ENCODE results near the gene FOCAD. TPM values are rescaled to one million over a fixed set of nuclear protein-coding genes. Genes with fewer than 3 reads are reported as not detected.
A peak's percentile ranks its signal among the peaks of the same experiment; 100 is the strongest.

FOCAD gene
- total RNA-seq, 1 experiment from 2014 or later: 43.3 TPM

GRCh38 chr9:20697021-20697719, 13.1 kb downstream of the FOCAD start:
- H3K14ac ChIP-seq (ENCODE audit: insufficient read depth, low read length): no peak overlapping the region
- H3K79me2 ChIP-seq (ENCODE audit: insufficient read depth, low read length): 0 out of 2 replicates have a peak, but pooled peaks cover 6% of the 10 kb centered on the region
- no peaks in the 10 kb centered on the region for H3K27me3 Mint-ChIP-seq (ENCODE audit: low read depth)
- H2BK12ac ChIP-seq (ENCODE audit: insufficient read length, low read depth, low read length): no peak overlapping the region
- no peaks in the 10 kb centered on the region for H3K36me3 Mint-ChIP-seq (ENCODE audit: insufficient read depth in 1 of 3, low read depth in 3 of 3)
- H3K4me2 ChIP-seq (ENCODE audit: insufficient read depth, insufficient read length, low read length): no peak overlapping the region
- H2BK15ac ChIP-seq (ENCODE audit: low read depth, low read length): no peak overlapping the region
- H2BK20ac ChIP-seq (ENCODE audit: low read depth, low read length, poor library complexity, severe bottlenecking): no peak overlapping the region
- peak overlapping the region in 1 of 3 experiments; percentile 13; a peak in 2 of 7 replicates for H3K27ac Mint-ChIP-seq
- no peak overlapping the region for H2AFZ ChIP-seq (ENCODE audit: low read length)
- no peak overlapping the region for H4K5ac ChIP-seq (ENCODE audit: insufficient read length, low read depth, low read length)
- no peak overlapping the region for H3K27ac ChIP-seq (ENCODE audit: insufficient read length, low read depth, low read length)
- no peaks in the 10 kb centered on the region for H3K9me3 ChIP-seq (ENCODE audit: control insufficient read depth, low read depth, low read length)
- H3T11ph ChIP-seq (ENCODE audit: low read length): no peak overlapping the region
- H4K20me1 ChIP-seq (ENCODE audit: control insufficient read depth, insufficient read depth, insufficient read length): peaks cover 3% of the 10 kb centered on the region
- no peak overlapping the region for H2AK5ac ChIP-seq (ENCODE audit: insufficient read length, low read length)
- H3K9me3 Mint-ChIP-seq: no peaks in the 10 kb centered on the region
- H2BK120ac ChIP-seq (ENCODE audit: low read depth, low read length, poor library complexity, severe bottlenecking): no peak overlapping the region
- peaks cover 3% of the 10 kb centered on the region for H3K79me1 ChIP-seq (ENCODE audit: insufficient read depth, low read depth, low read length, poor library complexity, severe bottlenecking)
- no peak overlapping the region for H3K23ac ChIP-seq (ENCODE audit: insufficient read length, low read depth, low read length)
- H3K27me3 ChIP-seq (ENCODE audit: insufficient read depth, low read length): no peaks in the 10 kb centered on the region
- no peak overlapping the region for H4K8ac ChIP-seq (replicated peaks; ENCODE audit: insufficient read length, low read depth, low read length)
- WGBS (ENCODE audit: extremely low coverage, insufficient read length, low lambda C conversion rate): no CpG with 5 or more reads among the region's 3 CpGs
- H3K4me1 ChIP-seq (ENCODE audit: insufficient read depth, low read length): peaks cover 4% of the 10 kb centered on the region
- TF ChIP-seq, protein P1, sequence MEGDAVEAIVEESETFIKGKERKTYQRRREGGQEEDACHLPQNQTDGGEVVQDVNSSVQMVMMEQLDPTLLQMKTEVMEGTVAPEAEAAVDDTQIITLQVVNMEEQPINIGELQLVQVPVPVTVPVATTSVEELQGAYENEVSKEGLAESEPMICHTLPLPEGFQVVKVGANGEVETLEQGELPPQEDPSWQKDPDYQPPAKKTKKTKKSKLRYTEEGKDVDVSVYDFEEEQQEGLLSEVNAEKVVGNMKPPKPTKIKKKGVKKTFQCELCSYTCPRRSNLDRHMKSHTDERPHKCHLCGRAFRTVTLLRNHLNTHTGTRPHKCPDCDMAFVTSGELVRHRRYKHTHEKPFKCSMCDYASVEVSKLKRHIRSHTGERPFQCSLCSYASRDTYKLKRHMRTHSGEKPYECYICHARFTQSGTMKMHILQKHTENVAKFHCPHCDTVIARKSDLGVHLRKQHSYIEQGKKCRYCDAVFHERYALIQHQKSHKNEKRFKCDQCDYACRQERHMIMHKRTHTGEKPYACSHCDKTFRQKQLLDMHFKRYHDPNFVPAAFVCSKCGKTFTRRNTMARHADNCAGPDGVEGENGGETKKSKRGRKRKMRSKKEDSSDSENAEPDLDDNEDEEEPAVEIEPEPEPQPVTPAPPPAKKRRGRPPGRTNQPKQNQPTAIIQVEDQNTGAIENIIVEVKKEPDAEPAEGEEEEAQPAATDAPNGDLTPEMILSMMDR (conservative IDR thresholded peaks at IDR 0.05): no peak
- no peak for DNase-seq
- H3K4me3 Mint-ChIP-seq: no peak overlapping the region
- no peak overlapping the region for H3K56ac ChIP-seq (ENCODE audit: insufficient read length, low read depth, low read length)
- H3K4ac ChIP-seq (ENCODE audit: low read depth, low read length): no peak overlapping the region
- H2BK5ac ChIP-seq (ENCODE audit: insufficient read length, low read length): no peak overlapping the region
- H4K91ac ChIP-seq (ENCODE audit: insufficient read length, low read depth, low read length): no peak overlapping the region
- no peak overlapping the region for H3K18ac ChIP-seq (ENCODE audit: insufficient read length, low read depth, low read length)
- H3K23me2 ChIP-seq (ENCODE audit: insufficient read length, low read depth, low read length, poor library complexity, severe bottlenecking): no peaks in the 10 kb centered on the region
- H3K9ac ChIP-seq (ENCODE audit: extremely low read depth, insufficient read length, low read length): no peak overlapping the region
- peaks cover 16 to 25% of the 10 kb centered on the region in 2 experiments for H3K4me1 Mint-ChIP-seq
